ENCODE data around the gene ENOX1.

DNA sequence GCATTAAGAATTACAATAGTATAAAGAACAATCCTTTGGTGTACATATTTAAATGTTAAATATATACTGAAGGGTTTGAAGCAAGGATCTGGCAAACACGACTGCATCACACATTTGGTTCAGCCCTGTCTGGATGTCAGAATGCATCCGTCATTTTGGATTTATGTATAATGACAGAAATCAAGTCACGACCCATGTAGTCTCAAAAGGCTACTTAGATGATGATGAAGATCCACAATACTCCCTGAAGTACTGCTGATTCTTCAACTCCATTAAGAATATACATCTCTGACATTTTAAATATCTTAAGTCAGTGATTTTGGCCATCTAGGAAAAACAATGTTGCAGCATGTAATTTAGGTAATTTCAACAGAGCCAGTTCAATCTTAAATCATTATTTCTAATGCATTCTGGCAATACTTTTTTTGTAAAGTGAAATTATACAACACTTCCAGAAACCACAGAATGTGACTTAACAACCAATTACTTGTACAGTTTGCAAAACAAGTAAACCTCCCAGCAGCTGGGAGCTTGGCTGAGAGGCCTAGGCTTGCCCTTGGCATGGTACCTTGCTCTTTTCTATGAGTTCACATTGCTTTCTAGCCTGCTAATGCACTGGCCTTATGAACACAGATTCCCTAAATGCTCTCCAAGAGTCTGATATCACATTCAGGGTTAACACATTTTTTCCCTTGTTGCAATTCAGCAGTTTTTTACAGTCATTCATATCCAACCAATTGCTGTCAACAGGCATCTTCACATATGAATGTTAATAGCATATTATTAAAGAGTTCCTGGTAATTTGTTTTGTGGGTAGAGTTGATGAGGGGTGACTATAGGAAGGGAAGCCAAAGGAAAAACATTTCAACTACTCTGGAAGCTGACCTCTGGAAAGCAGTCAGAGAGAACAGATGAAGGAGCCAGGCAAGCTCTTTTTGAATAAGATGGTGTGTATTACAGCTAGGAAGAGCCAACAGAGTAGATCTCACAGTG, 175.2 kb downstream of the ENOX1 start:
- TF ChIP-seq SIN3A (IDR thresholded peaks at IDR 0.05; ENCODE audit: borderline replicate concordance, insufficient read depth, low read length) (no peak), POLR2AphosphoS5 (IDR thresholded peaks at IDR 0.05; ENCODE audit: low read depth, low read length) (no peak)
- TF ChIP-seq, protein P1, sequence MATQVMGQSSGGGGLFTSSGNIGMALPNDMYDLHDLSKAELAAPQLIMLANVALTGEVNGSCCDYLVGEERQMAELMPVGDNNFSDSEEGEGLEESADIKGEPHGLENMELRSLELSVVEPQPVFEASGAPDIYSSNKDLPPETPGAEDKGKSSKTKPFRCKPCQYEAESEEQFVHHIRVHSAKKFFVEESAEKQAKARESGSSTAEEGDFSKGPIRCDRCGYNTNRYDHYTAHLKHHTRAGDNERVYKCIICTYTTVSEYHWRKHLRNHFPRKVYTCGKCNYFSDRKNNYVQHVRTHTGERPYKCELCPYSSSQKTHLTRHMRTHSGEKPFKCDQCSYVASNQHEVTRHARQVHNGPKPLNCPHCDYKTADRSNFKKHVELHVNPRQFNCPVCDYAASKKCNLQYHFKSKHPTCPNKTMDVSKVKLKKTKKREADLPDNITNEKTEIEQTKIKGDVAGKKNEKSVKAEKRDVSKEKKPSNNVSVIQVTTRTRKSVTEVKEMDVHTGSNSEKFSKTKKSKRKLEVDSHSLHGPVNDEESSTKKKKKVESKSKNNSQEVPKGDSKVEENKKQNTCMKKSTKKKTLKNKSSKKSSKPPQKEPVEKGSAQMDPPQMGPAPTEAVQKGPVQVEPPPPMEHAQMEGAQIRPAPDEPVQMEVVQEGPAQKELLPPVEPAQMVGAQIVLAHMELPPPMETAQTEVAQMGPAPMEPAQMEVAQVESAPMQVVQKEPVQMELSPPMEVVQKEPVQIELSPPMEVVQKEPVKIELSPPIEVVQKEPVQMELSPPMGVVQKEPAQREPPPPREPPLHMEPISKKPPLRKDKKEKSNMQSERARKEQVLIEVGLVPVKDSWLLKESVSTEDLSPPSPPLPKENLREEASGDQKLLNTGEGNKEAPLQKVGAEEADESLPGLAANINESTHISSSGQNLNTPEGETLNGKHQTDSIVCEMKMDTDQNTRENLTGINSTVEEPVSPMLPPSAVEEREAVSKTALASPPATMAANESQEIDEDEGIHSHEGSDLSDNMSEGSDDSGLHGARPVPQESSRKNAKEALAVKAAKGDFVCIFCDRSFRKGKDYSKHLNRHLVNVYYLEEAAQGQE (IDR thresholded peaks at IDR 0.05; ENCODE audit: insufficient read depth in 1 of 2, low read depth in 2 of 2, low read length in 2 of 2) = no peak

Measured in PFSK-1 (cell line).